Anterior cingulate cortex (tissue), 58 donors: Measurements from ENCODE around the gene RTN1.
"Not testable (repeated sequence)": the region's sequence is repeated elsewhere in the genome, so short reads cannot be mapped to it uniquely, and the experiment has no call there.

Experiments
- DNase-seq, 58 donors: peaks; one replicate each; lab custom pipeline; 2025; lab: John Stamatoyannopoulos, UW

RTN1 gene

DNA sequence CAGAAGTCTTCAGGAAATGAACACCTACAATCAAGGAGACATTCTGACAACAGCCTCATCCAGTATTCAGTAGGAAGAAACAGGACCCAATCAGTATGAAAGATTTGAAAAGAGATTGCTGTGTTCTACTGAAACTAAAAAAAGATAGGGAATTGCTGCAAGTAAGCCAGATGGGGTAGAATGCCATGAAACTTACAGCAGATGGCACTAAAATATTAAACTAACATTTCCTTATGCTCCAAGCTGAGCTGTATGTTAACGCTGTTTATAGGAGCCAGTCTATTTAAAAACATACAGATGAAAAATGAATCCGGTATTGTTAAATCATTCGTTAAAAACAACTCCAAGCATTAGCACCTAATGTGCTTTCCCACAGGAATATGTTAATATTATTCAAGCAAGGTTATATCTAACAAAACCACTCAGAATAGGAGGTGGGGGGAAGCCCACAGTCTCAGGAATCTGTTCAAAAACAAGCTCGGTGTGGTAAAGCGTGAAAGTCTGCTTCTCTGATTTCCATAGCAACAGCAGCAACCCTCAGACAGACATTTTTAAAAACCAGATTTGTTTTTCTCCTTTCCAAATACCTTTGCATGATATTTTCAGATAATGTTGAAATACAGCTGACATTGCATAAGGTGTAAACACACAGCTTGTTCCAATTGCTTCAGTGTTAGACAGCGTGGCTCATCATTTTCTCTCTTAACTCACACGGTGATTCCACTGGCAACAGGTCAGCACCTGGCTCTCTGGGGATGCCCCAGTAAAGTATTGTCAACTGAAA is 162.6 kb downstream of the RTN1 start:
- DNase-seq: peak in 2 of 58 donors; percentile 51 to 58

DNA sequence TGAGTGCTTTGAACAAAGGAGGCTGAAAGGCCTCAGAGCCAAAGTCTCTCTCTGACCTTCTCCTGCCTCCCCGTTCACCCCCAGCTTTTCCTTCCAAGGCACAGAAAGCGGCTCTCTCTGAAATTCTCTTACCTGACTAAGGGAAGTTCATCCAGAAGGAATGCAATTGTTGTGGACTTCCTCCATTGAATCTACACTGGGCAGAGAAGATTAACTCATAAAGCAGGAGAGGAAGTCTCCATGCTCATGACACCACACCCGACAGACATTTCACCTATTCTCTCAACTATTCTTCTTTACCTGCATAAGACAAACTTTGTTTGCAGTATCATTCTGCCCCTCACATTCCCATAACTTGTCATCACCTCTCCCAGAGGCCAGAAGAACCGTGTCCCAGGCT is 164.7 kb downstream of the RTN1 start:
- DNase-seq: no peak

DNA sequence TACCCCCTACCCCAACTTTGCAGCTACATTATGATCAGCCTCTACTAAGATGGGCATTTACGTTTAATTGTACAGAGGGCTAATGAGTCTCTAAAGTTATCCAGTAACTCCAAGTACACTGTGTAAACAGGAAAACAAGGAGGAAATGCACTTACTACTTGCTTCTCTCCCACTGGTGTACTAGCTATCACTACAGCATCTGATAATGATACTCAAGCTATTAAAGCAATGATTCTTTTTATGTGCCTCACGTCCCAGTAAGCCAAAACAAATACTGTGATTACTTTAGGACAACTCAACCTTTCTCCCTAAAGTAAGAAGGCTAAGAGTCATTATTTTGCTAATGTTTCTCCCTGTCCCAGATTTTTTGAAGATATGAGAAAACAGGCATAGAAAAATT is 165.3 kb downstream of the RTN1 start:
- DNase-seq: no peak

- peak in 6 of 58 donors; percentile 14 to 48 (median 19) for DNase-seq
These were observed 166.4 kb downstream of the RTN1 start for GRCh38 chr14:59704054-59704645.

GRCh38 chr14:59699442-59699841 is 171.1 kb downstream of the RTN1 start:
- no peak for DNase-seq

- DNase-seq: no peak
These were observed 171.8 kb downstream of the RTN1 start for GRCh38 chr14:59698793-59699192.

- DNase-seq: peak in 1 of 58 donors; percentile 25
These were observed 175.4 kb downstream of the RTN1 start for GRCh38 chr14:59695198-59695597.

- DNase-seq: no peak
These were observed 179.3 kb downstream of the RTN1 start for GRCh38 chr14:59691266-59691665.

- no peak for DNase-seq
These were observed 180.2 kb downstream of the RTN1 start for GRCh38 chr14:59690426-59690825.

DNA sequence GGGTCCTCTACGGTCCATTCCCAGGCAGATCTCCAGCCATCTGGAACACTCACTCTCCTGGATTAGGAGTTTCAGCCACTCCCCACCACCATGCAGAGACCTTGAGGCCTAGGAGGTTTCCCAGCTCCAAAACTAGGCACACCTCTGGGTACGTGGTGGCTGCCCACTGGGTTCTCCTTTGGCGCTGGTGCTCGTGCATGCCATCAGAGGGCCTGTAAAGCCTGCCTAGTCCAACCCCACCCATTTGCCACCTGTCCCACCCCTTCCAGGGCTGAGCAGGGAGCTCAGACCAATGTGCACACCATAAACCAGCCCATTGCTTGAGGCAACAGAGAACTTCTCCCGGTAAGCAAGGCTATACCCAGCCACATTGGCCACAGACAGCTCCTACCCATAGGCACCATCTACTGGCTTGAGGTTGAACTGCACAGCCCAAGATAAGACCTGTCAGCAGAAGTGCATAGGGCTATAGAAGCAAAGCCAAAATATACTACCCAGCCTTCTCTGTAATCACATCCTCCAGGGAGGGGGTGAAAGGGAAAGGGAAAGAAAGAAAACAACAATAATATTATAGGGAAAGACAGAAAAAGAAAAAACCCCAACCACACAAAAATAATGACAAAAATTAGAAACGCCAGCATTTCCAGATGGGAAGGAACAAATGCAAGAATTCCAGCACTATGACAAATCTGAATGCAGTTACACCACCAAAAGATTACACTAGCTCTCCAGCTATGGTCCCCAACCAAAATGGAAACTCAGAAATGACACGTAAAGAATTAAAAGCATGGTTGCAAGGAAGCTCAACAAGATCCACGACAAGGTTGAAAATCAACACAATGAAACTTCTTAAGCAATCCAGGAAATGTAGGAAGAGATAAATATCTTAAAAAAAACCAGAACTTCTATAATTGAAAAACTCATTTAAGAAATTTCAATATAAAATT is 182.1 kb downstream of the RTN1 start:
- DNase-seq: peak in 10 of 58 donors; percentile 3 to 44 (median 30)

- DNase-seq: no peak
These were observed 182.9 kb downstream of the RTN1 start for GRCh38 chr14:59687663-59688062.

- DNase-seq: peak in 7 of 58 donors; percentile 10 to 50 (median 15)
These were observed 190.7 kb downstream of the RTN1 start for GRCh38 chr14:59679872-59680271.

DNA sequence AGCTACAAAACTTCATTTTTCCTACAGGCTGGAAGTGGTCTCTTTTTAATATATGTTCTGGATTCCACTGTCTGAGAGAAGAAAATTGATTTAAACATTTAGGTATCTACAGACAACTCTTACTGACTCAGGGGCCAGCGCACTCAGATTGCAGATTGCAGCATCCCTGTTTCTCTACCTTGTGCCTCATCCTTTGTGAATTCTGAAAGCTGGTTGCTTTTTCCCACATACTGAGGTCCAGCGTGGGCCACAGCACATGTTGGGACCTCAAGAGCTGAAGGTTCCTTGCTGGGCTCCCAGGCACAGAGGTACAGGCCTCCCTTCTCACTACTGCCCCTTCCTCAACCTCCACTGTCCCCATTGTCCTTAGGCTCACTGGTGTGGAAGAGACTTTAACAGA is 192.2 kb downstream of the RTN1 start:
- DNase-seq: no peak

DNA sequence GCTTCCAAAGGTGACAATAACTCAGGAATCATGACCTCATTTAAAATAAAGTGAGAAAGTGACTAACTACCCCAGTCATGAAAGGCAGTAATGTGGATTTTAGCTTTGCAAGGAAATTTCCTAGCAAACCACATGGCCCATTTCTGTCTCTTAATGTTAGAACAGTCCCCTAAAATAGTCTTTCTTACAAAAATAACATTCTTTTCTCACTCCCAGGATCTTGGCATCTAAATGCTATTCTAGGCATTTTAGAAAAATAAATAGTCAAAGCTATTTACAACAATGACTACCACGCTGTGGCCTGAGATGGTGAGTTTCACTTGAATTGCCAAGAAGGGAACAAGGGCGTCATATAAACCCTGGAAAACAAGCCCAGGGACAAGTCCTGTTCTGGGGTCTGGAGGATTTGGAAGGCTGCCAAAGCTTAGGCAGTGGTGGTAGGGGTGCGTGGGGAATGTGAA is 192.8 kb downstream of the RTN1 start:
- peak in 4 of 58 donors; percentile 7 to 19 (median 10) for DNase-seq

DNA sequence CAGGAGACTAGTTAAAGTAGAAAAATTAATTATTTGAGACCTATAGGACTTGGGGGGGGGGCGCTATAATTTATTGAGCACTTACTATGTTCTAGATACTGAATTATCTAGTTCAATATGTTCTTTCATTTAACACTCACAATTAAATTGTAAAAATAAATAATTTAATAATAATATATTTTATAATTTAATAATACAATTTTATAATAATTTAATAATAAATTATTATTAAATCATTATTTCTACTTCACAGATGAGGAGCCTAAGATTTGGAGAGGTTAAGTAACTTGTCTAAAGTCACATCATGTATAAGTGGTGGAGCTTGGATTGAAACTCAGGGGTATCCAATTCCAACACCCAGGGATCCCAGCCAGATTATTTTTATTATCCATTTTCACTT is 195.2 kb downstream of the RTN1 start:
- DNase-seq: no peak

DNA sequence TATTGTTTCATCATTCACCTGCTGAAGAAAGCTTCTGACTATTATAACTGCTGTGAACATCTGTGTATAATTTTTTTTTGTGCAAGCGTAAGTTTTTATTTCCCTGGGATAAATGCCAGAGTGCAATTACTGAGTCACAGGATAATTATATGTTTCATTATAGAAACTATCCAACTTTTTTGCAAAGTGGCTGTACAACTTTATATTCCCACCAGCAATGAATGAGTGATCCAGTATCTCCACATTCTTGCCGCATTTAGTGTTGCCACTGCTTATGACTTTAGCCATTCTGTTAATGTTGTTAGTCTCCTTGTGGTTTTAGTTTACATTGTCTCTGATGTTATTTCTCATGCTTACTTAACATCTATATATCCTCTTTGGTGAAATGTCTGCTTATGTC is 205.8 kb downstream of the RTN1 start:
- DNase-seq: no peak

- no peak for DNase-seq
These were observed 212.8 kb downstream of the RTN1 start for GRCh38 chr14:59657769-59658168.

GRCh38 chr14:59656473-59656872 is 214.1 kb downstream of the RTN1 start:
- no peak for DNase-seq

GRCh38 chr14:59654131-59654530 is 216.4 kb downstream of the RTN1 start:
- not testable (repeated sequence) for DNase-seq

DNA sequence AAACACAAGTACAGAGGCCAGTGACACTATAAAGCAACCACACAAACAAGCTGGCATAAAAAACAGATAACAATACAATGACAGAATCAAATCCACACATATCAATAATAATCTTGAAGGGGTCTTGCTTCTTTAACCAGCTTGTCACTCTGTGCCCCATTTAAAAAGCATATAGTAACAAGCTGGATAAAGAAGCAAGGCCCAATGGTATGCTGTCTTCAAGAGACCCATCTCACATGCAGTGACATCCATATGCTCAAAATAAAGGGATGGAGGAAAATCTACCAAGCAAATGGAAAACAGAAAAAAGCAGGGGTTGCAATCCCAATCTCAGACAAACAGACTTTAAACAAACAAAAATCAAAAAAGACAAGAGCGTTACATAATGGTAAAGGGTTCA is 223.7 kb downstream of the RTN1 start:
- DNase-seq: not testable (repeated sequence)

GRCh38 chr14:59638885-59639284 is 231.7 kb downstream of the RTN1 start:
- DNase-seq: no peak
